Stomach smooth muscle (tissue), 2 donors: Measurements from ENCODE around the gene CSRP2.

Experiments
- H3K27ac ChIP-seq: one replicate; pipeline ENCODE4 v1.7.0; 2013; ENCODE audit warnings: mild to moderate bottlenecking, low read length, inconsistent platforms
- H3K27me3 ChIP-seq, 2 donors: one replicate each; pipeline ENCODE4 v1.7.0; 2013; ENCODE audit warnings: low read length in 2 of 2; ENCODE audit not compliant: insufficient read depth in 2 of 2, control insufficient read depth in 1 of 2
- H3K36me3 ChIP-seq, 2 donors: one replicate each; pipeline ENCODE4 v1.7.0; 2013; ENCODE audit warnings: low read length in 2 of 2; ENCODE audit not compliant: control insufficient read depth in 2 of 2, insufficient read depth in 2 of 2
- H3K4me1 ChIP-seq: one replicate; pipeline ENCODE4 v1.7.0; 2013; ENCODE audit warnings: low read length; ENCODE audit not compliant: control insufficient read depth, insufficient read depth
- H3K4me3 ChIP-seq, 2 donors: one replicate each; pipeline ENCODE4 v1.7.0; 2013; ENCODE audit warnings: low read length in 2 of 2
- H3K9ac ChIP-seq, 2 donors: one replicate each; pipeline ENCODE4 v1.7.0; 2013; ENCODE audit warnings: low read length in 2 of 2, mild to moderate bottlenecking in 1 of 2
- H3K9me3 ChIP-seq, 2 donors: one replicate each; pipeline ENCODE4 v1.7.0; 2013; ENCODE audit warnings: low read length in 2 of 2; ENCODE audit not compliant: control insufficient read depth in 2 of 2
- donor health status: healthy.
- donor health status: Pancreatic carcinoma.

CSRP2 gene

GRCh38 chr12:76915361-76916169 lies 36.7 kb upstream of the CSRP2 start:
- Histone ChIP-seq H3K27me3 (no peaks in the 10 kb centered on the region), H3K36me3 (no peaks in the 10 kb centered on the region), H3K9me3 (no peaks in the 10 kb centered on the region), H3K4me1 (no peaks in the 10 kb centered on the region), H3K9ac (no peak overlapping the region), H3K4me3 (no peak overlapping the region), H3K27ac (no peak overlapping the region)

- Histone ChIP-seq H3K9ac (no peak overlapping the region), H3K27me3 (no peaks in the 10 kb centered on the region), H3K4me3 (no peak overlapping the region), H3K4me1 (no peaks in the 10 kb centered on the region), H3K27ac (no peak overlapping the region), H3K9me3 (no peaks in the 10 kb centered on the region), H3K36me3 (no peaks in the 10 kb centered on the region)
Observed at GRCh38 chr12:76914102-76914859, 35.5 kb upstream of the CSRP2 start.

GRCh38 chr12:76909290-76909689 lies 30.5 kb upstream of the CSRP2 start:
- Histone ChIP-seq H3K9ac (no peak overlapping the region), H3K27ac (no peak overlapping the region), H3K9me3 (no peaks in the 10 kb centered on the region), H3K36me3 (no peaks in the 10 kb centered on the region), H3K27me3 (no peaks in the 10 kb centered on the region), H3K4me1 (no peaks in the 10 kb centered on the region), H3K4me3 (no peak overlapping the region)

GRCh38 chr12:76908303-76909017 lies 29.6 kb upstream of the CSRP2 start:
- Histone ChIP-seq H3K9ac (no peak overlapping the region), H3K4me1 (no peaks in the 10 kb centered on the region), H3K27ac (no peak overlapping the region), H3K9me3 (no peaks in the 10 kb centered on the region), H3K4me3 (no peak overlapping the region), H3K27me3 (no peaks in the 10 kb centered on the region), H3K36me3 (no peaks in the 10 kb centered on the region)

- no peak overlapping the region for H3K4me3 ChIP-seq
- H3K4me1 ChIP-seq, result no peaks in the 10 kb centered on the region
- H3K9ac ChIP-seq, result no peak overlapping the region
- H3K36me3 ChIP-seq, result no peaks in the 10 kb centered on the region
- no peaks in the 10 kb centered on the region for H3K9me3 ChIP-seq
- H3K27me3 ChIP-seq, result no peaks in the 10 kb centered on the region
- H3K27ac ChIP-seq, result no peak overlapping the region
Observed at GRCh38 chr12:76901628-76902380, 23.0 kb upstream of the CSRP2 start.

GRCh38 chr12:76899522-76899921 lies 20.7 kb upstream of the CSRP2 start:
- Histone ChIP-seq H3K9ac (no peak overlapping the region), H3K4me1 (no peaks in the 10 kb centered on the region), H3K27ac (no peak overlapping the region), H3K4me3 (no peak overlapping the region), H3K9me3 (no peaks in the 10 kb centered on the region), H3K36me3 (no peaks in the 10 kb centered on the region), H3K27me3 (no peaks in the 10 kb centered on the region)

GRCh38 chr12:76898442-76898841 lies 19.6 kb upstream of the CSRP2 start:
- Histone ChIP-seq H3K4me1 (no peaks in the 10 kb centered on the region), H3K4me3 (no peak overlapping the region), H3K27me3 (no peaks in the 10 kb centered on the region), H3K36me3 (no peaks in the 10 kb centered on the region), H3K9ac (peak overlapping the region in 1 of 2 donors; percentile 6), H3K9me3 (no peaks in the 10 kb centered on the region), H3K27ac (no peak overlapping the region)

GRCh38 chr12:76896274-76896673 lies 17.5 kb upstream of the CSRP2 start:
- Histone ChIP-seq H3K36me3 (no peaks in the 10 kb centered on the region), H3K4me1 (no peaks in the 10 kb centered on the region), H3K9me3 (no peaks in the 10 kb centered on the region), H3K9ac (no peak overlapping the region), H3K27ac (no peak overlapping the region), H3K4me3 (no peak overlapping the region), H3K27me3 (no peaks in the 10 kb centered on the region)

- H3K4me1 ChIP-seq, result no peaks in the 10 kb centered on the region
- H3K9me3 ChIP-seq, result no peaks in the 10 kb centered on the region
- no peaks in the 10 kb centered on the region for H3K27me3 ChIP-seq
- no peak overlapping the region for H3K9ac ChIP-seq
- no peaks in the 10 kb centered on the region for H3K36me3 ChIP-seq
- no peak overlapping the region for H3K4me3 ChIP-seq
- H3K27ac ChIP-seq, result no peak overlapping the region
Observed at GRCh38 chr12:76895796-76896195, 17.0 kb upstream of the CSRP2 start.

- Histone ChIP-seq H3K4me1 (no peaks in the 10 kb centered on the region), H3K27ac (no peak overlapping the region), H3K36me3 (no peaks in the 10 kb centered on the region), H3K4me3 (no peak overlapping the region), H3K9me3 (no peaks in the 10 kb centered on the region), H3K27me3 (no peaks in the 10 kb centered on the region), H3K9ac (no peak overlapping the region)
Observed at GRCh38 chr12:76891609-76892008, 12.8 kb upstream of the CSRP2 start.
